ENCODE results near the gene ATP2B3.

Gene ATP2B3

GRCh38 chrX:153576961-153577360 lies 59.5 kb downstream of the ATP2B3 start:
- DNase-seq = no peak

- DNase-seq = no peak
Measured at GRCh38 chrX:153578200-153578835, 60.9 kb downstream of the ATP2B3 start.

GRCh38 chrX:153578889-153579288 lies 61.4 kb downstream of the ATP2B3 start:
- DNase-seq = no peak

- DNase-seq = no peak
Measured at GRCh38 chrX:153580700-153581386, 63.4 kb downstream of the ATP2B3 start.

GRCh38 chrX:153582896-153583295 lies 65.5 kb downstream of the ATP2B3 start:
- no peak for DNase-seq

GRCh38 chrX:153583433-153583832 lies 66.0 kb downstream of the ATP2B3 start:
- no peak for DNase-seq

- DNase-seq = no peak
Measured at GRCh38 chrX:153585827-153586226, 68.4 kb downstream of the ATP2B3 start.

GRCh38 chrX:153587342-153587741 lies 69.9 kb downstream of the ATP2B3 start:
- no peak for DNase-seq

GRCh38 chrX:153588021-153588781 lies 70.8 kb downstream of the ATP2B3 start:
- no peak for DNase-seq

GRCh38 chrX:153588782-153589446 lies 71.5 kb downstream of the ATP2B3 start:
- no peak for DNase-seq

GRCh38 chrX:153590961-153591956 lies 73.8 kb downstream of the ATP2B3 start:
- DNase-seq = no peak

- no peak for DNase-seq
Measured at GRCh38 chrX:153592091-153592833, 74.8 kb downstream of the ATP2B3 start.

- no peak for DNase-seq
Measured at GRCh38 chrX:153592966-153593688, 75.7 kb downstream of the ATP2B3 start.

- DNase-seq = no peak
Measured at GRCh38 chrX:153593811-153594500, 76.5 kb downstream of the ATP2B3 start.

GRCh38 chrX:153595387-153595786 lies 77.9 kb downstream of the ATP2B3 start:
- no peak for DNase-seq

- no peak for DNase-seq
Measured at GRCh38 chrX:153595859-153596857, 78.7 kb downstream of the ATP2B3 start.

- DNase-seq = no peak
Measured at GRCh38 chrX:153596981-153597750, 79.7 kb downstream of the ATP2B3 start.

Measured in NCI-H748 treated with DMSO at 0.1 percent for 48 hours (cell line).